AG09319 (cell line): Measurements from ENCODE around the gene NEMP1.
A peak's percentile ranks its signal among the peaks of the same experiment; 100 is the strongest.

Experiments
- DNase-seq: peaks from one replicate; pipeline ENCODE4 v3.0.0-alpha.2; 2010; ENCODE audit warnings: low read depth; ENCODE audit errors: extremely low read depth
- TF ChIP-seq, protein P1 (sequence below): IDR thresholded peaks from 2 replicates; pipeline ENCODE4 v1.5.1; 2011; ENCODE audit warnings: low read depth, mild to moderate bottlenecking, inconsistent platforms, low read length, moderate library complexity

Gene NEMP1

GRCh38 chr12:57096099-57096572 is 17.5 kb upstream of the NEMP1 start:
- TF ChIP-seq, protein P1, sequence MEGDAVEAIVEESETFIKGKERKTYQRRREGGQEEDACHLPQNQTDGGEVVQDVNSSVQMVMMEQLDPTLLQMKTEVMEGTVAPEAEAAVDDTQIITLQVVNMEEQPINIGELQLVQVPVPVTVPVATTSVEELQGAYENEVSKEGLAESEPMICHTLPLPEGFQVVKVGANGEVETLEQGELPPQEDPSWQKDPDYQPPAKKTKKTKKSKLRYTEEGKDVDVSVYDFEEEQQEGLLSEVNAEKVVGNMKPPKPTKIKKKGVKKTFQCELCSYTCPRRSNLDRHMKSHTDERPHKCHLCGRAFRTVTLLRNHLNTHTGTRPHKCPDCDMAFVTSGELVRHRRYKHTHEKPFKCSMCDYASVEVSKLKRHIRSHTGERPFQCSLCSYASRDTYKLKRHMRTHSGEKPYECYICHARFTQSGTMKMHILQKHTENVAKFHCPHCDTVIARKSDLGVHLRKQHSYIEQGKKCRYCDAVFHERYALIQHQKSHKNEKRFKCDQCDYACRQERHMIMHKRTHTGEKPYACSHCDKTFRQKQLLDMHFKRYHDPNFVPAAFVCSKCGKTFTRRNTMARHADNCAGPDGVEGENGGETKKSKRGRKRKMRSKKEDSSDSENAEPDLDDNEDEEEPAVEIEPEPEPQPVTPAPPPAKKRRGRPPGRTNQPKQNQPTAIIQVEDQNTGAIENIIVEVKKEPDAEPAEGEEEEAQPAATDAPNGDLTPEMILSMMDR = no peak
- no peak for DNase-seq

- TF ChIP-seq, protein P1 = no peak
- no peak for DNase-seq
Observed at GRCh38 chr12:57095440-57095839, 16.8 kb upstream of the NEMP1 start.

- TF ChIP-seq, protein P1 = no peak
- no peak for DNase-seq
Observed at GRCh38 chr12:57094208-57095160, 15.9 kb upstream of the NEMP1 start.

DNA sequence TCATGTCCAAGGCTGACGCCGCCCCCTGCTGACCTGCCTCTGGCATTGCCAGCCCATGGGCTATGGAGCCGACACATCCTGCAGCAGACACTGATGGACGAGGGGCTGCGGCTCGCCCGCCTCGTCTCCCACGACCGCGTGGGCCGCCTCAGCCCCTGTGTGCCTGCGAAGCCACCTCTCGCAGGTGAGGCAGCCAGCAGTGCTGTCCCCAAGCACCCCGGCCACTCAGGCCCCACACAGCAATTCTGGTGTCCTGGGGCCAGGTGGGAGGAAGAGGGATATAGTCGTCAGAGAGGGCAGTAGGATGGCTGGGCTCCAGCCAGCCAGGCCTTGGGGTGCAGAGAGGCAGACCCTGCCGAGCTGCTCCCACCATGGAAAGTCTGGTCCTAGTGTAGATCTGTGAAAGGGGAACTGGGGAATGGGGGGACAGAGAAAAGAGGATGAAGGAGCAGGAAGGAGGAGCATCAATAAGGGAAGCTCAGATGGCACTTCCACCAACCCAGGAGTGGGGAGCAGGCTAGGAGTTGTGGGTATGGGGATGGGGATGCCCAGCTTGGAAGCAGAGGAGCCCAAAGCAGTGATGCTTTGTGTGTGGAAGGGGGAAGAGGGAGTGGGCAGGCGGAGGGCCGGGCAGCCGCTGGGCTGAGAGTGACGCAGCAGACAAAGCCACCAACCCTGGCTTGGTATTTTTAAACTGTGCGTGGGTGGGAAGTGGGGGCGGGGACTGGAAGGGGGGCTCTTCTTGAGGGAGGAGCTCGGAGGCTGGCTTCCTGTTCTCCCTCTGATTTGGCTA is 15.0 kb upstream of the NEMP1 start:
- TF ChIP-seq, protein P1 = peak; percentile 63
- no peak for DNase-seq

GRCh38 chr12:57092876-57093414 is 14.4 kb upstream of the NEMP1 start:
- DNase-seq = no peak
- TF ChIP-seq, protein P1 = no peak

- TF ChIP-seq, protein P1 = no peak
- no peak for DNase-seq
Observed at GRCh38 chr12:57092529-57092862, 13.9 kb upstream of the NEMP1 start.
